ENCODE results near the gene TRIM22.

Gene TRIM22

DNA sequence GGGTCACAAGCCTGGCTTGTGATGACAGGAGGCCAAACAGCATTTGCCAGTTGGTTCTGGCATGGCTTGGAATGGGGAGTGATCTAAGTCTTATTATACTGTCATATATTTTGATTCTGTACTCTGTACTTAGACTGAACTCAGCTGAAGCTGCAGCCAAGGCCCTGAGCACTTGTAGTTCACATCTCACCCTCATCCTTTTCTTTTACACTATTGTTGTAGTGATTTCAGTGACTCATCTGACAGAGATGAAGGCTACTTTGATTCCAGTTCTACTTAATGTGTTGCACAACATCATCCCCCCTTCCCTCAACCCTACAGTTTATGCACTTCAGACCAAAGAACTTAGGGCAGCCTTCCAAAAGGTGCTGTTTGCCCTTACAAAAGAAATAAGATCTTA, 47.5 kb downstream of the TRIM22 start:
- H3K4me3 ChIP-seq (ENCODE audit: low read length): no peak overlapping the region
- H2AFZ ChIP-seq (ENCODE audit: low read depth, low read length): no peak overlapping the region
- H3K27me3 ChIP-seq (ENCODE audit: insufficient read depth, low read length): peaks cover 4% of the 10 kb centered on the region
- H3K9me3 ChIP-seq (ENCODE audit: low read length): no peaks in the 10 kb centered on the region
- peaks cover 19% of the 10 kb centered on the region for H3K4me1 ChIP-seq (ENCODE audit: insufficient read depth, low read length)
- H3K36me3 ChIP-seq (ENCODE audit: insufficient read depth, low read length): no peaks in the 10 kb centered on the region

DNA sequence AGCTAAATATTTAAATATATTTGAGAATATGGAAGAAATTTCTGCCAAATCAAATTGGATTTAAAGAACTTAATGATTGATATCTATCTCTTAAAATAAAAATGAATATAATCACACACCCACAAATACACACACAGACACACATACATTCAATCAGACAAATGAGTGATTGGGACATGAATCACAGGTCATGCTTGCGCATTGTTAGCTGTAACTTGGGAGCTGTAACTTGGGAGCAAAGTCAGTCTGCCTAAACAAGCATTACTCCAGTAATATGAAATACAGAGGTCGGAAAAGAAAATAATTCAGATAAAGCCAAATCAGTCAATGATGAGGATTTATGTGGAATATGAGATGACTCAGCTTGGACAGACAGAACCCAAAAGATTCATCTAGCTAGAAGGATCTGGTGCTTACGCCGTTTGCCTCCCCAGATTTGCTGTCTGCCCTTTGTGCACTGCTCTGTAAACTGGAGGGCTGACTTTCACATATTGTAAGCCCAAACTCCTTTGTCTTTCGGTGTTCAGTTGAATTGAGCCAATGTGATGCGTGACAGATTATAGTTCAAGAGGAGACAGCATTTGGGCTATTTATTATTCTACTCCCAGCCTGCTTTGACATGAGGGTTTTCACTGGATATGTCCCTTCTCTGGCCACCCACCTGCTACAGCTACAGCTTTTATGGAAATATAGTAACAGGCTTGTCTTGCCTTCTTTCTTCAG, 48.2 kb downstream of the TRIM22 start:
- no peaks in the 10 kb centered on the region for H3K36me3 ChIP-seq (ENCODE audit: insufficient read depth, low read length)
- peaks cover 3% of the 10 kb centered on the region for H3K27me3 ChIP-seq (ENCODE audit: insufficient read depth, low read length)
- no peak overlapping the region for H2AFZ ChIP-seq (ENCODE audit: low read depth, low read length)
- H3K9me3 ChIP-seq (ENCODE audit: low read length): no peaks in the 10 kb centered on the region
- peaks cover 19% of the 10 kb centered on the region for H3K4me1 ChIP-seq (ENCODE audit: insufficient read depth, low read length)
- no peak overlapping the region for H3K4me3 ChIP-seq (ENCODE audit: low read length)

DNA sequence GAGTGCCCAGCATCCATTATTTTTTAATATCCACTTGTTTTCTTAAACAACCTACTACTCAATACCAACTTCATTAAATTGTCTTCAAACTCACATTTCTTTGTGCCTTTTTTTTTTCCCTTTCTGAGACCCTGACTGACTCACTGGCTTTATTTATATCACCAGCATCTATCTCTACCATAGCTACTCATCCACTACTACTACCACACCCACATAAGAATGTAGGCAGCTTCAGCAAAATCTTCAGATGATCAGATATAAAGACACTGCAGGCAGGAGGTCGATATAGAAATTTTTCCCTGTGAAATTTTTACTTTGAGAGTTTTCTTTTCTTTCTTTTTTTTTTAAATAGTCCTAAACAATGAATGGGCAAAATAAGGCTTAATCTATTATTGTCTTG, 48.8 kb downstream of the TRIM22 start:
- H3K27me3 ChIP-seq (ENCODE audit: insufficient read depth, low read length): peaks cover 3% of the 10 kb centered on the region
- no peak overlapping the region for H2AFZ ChIP-seq (ENCODE audit: low read depth, low read length)
- no peaks in the 10 kb centered on the region for H3K9me3 ChIP-seq (ENCODE audit: low read length)
- no peak overlapping the region for H3K4me3 ChIP-seq (ENCODE audit: low read length)
- H3K4me1 ChIP-seq (ENCODE audit: insufficient read depth, low read length): peaks cover 19% of the 10 kb centered on the region
- no peaks in the 10 kb centered on the region for H3K36me3 ChIP-seq (ENCODE audit: insufficient read depth, low read length)

DNA sequence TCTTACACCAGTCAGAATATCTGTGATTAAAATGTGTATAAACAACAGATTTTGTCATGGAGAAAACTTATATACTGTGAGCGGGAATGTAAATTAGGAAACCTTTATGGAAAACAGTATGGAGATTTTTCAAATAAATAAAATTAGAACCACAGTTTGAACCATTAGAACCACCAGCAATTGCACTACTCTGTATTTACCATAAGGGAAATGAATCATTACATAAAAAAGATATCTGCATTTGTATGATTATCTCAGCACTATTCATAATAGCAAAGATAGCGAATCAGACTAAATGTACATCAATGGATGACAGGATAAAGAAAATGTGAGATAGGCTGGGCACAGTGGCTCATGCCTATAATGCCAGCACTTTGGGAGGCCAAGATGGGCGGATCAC, 57.0 kb downstream of the TRIM22 start:
- no peaks in the 10 kb centered on the region for H3K9me3 ChIP-seq (ENCODE audit: low read length)
- peaks cover 3% of the 10 kb centered on the region for H3K27me3 ChIP-seq (ENCODE audit: insufficient read depth, low read length)
- no peak overlapping the region for H3K4me3 ChIP-seq (ENCODE audit: low read length)
- no peak overlapping the region for H2AFZ ChIP-seq (ENCODE audit: low read depth, low read length)
- H3K36me3 ChIP-seq (ENCODE audit: insufficient read depth, low read length): no peaks in the 10 kb centered on the region
- no peaks in the 10 kb centered on the region for H3K4me1 ChIP-seq (ENCODE audit: insufficient read depth, low read length)

DNA sequence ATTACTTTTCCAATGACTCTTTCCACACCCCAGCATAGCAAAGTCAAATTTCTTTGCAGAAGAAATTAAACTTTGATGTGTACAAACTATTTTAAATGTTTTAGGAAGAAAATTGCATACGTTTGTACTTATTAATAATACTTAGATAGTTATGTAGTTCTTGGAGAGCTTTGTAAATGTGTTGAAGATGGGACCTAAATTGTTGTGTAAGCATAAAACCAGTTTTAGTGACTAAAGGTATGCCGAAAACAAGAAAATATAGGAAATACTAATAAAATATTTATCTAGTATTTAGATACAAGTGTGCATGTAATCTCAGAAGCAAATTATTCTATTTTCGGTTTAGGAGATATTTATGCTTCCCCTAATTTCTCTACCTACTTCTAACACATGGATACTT, 60.2 kb downstream of the TRIM22 start:
- no peaks in the 10 kb centered on the region for H3K4me1 ChIP-seq (ENCODE audit: insufficient read depth, low read length)
- no peaks in the 10 kb centered on the region for H3K9me3 ChIP-seq (ENCODE audit: low read length)
- H3K4me3 ChIP-seq (ENCODE audit: low read length): no peak overlapping the region
- no peaks in the 10 kb centered on the region for H3K36me3 ChIP-seq (ENCODE audit: insufficient read depth, low read length)
- no peaks in the 10 kb centered on the region for H3K27me3 ChIP-seq (ENCODE audit: insufficient read depth, low read length)
- H2AFZ ChIP-seq (ENCODE audit: low read depth, low read length): no peak overlapping the region

DNA sequence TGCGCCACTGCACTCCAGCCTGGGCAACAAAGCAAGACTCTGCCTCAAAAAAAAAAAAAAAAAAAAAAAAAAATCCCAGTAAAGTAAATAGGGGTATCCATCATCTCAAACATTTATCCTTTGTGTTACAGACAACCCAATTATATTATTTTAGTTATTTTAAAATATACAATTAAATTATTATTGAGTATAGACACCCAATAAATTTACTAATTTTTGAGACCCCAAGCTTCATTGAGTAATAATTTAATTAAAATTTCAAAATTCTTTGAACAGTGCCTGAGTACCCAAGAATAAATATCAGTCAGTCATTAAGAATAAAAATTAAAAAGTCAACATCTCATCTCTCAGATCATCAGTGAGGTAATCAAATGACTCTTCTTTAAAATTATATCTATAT, 64.4 kb downstream of the TRIM22 start, which contains the start of gene OR52N4:
Gene OR52N4 (plus strand): TSS at position 301 of the 400 bp plus-strand sequence. CDS start 498 bp downstream, outside the sequence.
- H3K36me3 ChIP-seq (ENCODE audit: insufficient read depth, low read length): no peaks in the 10 kb centered on the region
- no peaks in the 10 kb centered on the region for H3K4me1 ChIP-seq (ENCODE audit: insufficient read depth, low read length)
- no peaks in the 10 kb centered on the region for H3K9me3 ChIP-seq (ENCODE audit: low read length)
- H2AFZ ChIP-seq (ENCODE audit: low read depth, low read length): no peak within 1 kb of the TSS
- no peak within 1 kb of the TSS for H3K4me3 ChIP-seq (ENCODE audit: low read length)
- no peaks in the 10 kb centered on the region for H3K27me3 ChIP-seq (ENCODE audit: insufficient read depth, low read length)

Measured in neuron (in vitro differentiated cells).